AG10803 (cell line): ENCODE measurements around the gene UCHL1.
A peak's percentile ranks its signal among the peaks of the same experiment; 100 is the strongest.

Source experiments
- DNase-seq: peaks from one replicate; pipeline ENCODE4 v3.0.0; 2010; ENCODE audit warnings: low read depth
- H3K4me3 ChIP-seq: 2 replicates; pipeline ENCODE4 v1.5.1; 2011; ENCODE audit warnings: mild to moderate bottlenecking, low read length, control low read depth
- TF ChIP-seq, protein P1 (sequence below): conservative IDR thresholded peaks from 2 replicates; pipeline ENCODE4 v1.5.1; 2011; ENCODE audit warnings: mild to moderate bottlenecking, low read length, control low read depth, inconsistent platforms

The UCHL1 gene

DNA sequence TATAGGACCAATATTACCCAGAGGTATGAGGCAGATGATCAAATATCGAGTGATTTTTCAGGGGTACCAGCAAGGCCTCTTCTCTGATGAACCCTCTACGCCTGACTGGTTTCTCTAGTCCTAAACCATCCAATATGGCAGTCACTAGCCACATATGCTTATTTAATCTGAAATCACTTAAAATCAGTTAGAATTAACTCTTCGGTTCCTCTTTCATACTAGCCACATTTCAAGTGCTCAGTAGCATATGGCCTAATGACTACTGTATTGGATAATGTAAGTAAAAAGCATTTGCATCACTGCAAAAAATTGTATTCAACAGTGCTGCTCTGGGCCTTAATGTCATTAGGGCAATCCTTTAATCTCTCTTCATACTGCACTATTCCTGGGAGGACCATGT is 38.0 kb upstream of the UCHL1 start:
- DNase-seq = no peak
- TF ChIP-seq, protein P1, sequence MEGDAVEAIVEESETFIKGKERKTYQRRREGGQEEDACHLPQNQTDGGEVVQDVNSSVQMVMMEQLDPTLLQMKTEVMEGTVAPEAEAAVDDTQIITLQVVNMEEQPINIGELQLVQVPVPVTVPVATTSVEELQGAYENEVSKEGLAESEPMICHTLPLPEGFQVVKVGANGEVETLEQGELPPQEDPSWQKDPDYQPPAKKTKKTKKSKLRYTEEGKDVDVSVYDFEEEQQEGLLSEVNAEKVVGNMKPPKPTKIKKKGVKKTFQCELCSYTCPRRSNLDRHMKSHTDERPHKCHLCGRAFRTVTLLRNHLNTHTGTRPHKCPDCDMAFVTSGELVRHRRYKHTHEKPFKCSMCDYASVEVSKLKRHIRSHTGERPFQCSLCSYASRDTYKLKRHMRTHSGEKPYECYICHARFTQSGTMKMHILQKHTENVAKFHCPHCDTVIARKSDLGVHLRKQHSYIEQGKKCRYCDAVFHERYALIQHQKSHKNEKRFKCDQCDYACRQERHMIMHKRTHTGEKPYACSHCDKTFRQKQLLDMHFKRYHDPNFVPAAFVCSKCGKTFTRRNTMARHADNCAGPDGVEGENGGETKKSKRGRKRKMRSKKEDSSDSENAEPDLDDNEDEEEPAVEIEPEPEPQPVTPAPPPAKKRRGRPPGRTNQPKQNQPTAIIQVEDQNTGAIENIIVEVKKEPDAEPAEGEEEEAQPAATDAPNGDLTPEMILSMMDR = no peak
- H3K4me3 ChIP-seq = no peak overlapping the region

DNA sequence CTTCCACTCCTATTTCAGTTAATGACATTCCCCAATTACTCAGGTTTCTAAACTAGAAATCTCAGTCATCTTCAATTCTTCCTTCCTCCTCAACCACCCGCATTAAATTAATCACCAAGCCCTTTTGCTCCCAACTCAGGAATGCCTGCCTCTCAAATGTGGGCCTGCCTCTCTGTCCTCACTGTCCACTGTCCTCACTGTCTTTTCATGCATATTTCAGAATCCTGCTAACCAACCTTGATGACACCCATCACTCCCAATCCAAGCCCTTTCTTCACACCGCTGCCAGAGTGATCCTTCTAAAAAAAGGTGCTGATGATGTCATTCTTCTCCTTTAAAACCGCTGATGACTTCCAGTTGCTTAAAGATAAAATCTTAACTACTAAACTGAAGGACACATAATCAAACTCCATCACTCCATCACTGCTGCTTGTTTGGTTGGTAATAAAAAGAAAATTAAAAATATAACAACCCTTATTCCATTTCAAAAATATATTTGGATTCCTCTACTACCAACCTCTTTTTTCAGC is 37.2 kb upstream of the UCHL1 start:
- no peak overlapping the region for H3K4me3 ChIP-seq
- no peak for DNase-seq
- TF ChIP-seq, protein P1 = no peak

DNA sequence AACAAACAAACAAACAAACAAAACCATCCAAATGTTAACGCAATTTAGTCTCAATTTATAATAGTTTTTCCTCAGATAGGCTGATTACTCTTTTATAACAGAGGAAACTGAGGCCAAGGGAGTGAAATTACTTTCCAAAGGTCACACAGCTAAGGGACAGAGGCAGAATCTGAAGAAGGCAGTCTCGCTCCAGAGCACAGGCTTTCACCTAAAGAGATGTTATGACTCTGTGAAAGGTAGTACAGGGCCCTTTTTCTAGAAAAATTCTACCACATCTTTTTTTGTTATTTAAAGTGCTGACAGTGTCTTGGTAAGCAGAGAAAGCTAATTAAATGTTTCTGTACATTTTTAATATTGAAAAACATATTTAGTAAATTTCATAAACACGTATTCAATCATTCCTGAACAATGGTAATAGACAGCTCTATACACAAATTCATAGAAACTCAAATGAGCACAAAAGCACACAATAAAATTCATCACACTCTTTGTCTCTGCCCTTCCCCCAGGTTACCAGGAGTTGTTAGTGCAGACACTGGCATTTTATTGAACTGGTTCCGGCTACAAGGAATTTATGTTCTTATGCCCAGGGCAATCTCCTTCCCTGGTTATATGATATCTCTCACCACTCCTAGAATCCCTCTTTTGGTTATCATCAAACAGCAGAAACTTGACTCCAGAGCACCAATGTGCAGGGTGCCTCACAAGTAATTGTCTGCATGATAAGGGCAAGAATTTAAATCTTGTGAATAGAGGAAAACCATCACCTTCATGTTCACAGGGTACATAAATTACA is 34.7 kb upstream of the UCHL1 start:
- TF ChIP-seq, protein P1 = no peak
- no peak for DNase-seq
- H3K4me3 ChIP-seq = no peak overlapping the region

DNA sequence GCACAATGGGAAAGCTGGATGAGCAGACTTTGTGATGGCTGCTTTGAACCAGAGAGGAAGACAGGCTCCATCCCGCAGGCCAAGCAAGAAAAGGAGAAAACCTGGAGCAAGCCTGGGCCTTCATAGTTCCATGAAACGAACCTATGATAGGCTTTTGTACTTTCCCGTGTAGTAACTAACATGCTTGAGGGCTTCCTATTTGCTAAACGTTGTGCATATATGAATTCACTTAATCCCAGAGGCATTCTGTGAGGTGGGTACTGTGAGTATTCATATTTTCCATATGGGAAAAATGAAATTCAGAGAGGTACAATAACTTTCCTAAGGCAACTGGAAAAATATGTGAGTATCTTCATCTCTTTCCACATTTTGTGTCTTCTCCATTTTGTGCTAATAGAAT is 28.8 kb upstream of the UCHL1 start:
- TF ChIP-seq, protein P1 = no peak
- DNase-seq = no peak
- no peak overlapping the region for H3K4me3 ChIP-seq

DNA sequence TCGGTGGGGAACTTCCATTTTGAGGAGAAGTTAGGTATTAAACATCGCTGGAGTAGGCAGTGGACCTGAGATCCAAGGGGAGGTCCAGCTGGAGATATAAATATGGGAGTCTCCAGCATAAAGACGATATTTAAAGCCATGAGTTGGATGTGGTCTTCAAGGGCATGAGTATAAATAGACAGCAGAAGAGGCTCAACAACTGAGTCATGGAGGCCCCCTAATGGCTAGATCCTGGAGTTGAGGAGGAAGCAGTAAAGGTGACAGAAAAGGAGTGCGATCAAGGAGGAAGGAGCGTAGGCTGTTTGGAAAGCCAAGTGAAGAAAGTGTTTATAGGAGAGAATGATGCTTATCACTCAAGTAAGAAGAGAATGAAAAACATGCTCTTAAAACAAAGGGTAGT is 24.3 kb upstream of the UCHL1 start:
- TF ChIP-seq, protein P1 = no peak; the same call in 1 of the 2 replicates
- DNase-seq = no peak

DNA sequence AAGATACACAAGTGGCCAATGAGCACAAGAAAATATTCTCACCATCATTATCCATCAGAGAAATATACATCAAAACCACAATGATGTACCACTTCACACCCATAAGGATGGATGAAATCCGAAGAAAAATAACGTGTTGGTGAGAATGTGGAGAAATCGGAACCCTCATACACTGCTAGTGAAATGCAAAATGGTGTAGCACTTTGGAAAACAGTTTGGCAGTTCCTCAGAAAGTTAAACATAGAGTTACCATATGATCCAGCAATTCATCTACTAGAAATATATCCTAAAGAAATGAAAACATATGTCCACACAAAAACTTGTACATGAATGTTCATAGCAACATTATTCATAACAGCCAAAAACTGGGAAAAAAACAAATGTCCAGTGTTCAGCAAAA is 23.9 kb upstream of the UCHL1 start:
- TF ChIP-seq, protein P1 = no peak
- no peak for DNase-seq
- H3K4me3 ChIP-seq = no peak overlapping the region

More for the DNA sequence above, 24.3 kb upstream of the UCHL1 start:
- H3K4me3 ChIP-seq = no peak overlapping the region

DNA sequence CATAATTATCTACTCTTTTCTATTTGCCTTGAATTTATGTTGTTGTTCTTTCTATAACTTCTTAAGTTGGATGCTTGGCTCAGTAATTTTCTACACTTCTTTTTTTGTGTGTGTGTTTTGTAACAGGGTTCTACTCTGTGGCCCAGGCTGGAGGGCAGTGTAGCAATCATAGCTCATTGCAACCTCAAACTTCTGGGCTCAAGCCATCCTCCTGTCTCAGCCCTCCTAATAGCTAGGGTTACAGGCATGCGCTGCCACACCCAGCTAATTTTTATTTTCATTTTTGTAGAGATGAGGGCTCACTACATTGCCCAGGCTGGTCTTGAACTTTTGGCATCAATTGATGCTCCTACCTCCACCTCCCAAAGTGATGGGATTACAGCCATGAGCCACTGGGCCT is 20.7 kb upstream of the UCHL1 start:
- DNase-seq = peak; percentile 31
- TF ChIP-seq, protein P1 = no peak
- H3K4me3 ChIP-seq = no peak overlapping the region
